GM19468 (cell line): ENCODE measurements around the gene PNMA8C.

ENCODE experiments used
- ATAC-seq: cut with Tn5 transposase; IDR thresholded peaks from one replicate; pipeline ENCODE4 v1.9.1; 2021; ENCODE audit warnings: mild to moderate bottlenecking, moderate library complexity, moderate number of reproducible peaks; ENCODE audit not compliant: unreplicated experiment; ENCODE audit errors: extremely low read depth

Gene PNMA8C

GRCh38 chr19:46428239-46429135, at the start of gene PNMA8C:
Gene PNMA8C, minus strand, starts transcription at chr19:46428936. Its CDS starts 577 bp downstream, at chr19:46428359.
- no peak for ATAC-seq

- ATAC-seq, result no peak
Observed at GRCh38 chr19:46475986-46476385, 47.2 kb upstream of the PNMA8C start.

GRCh38 chr19:46474211-46474610, 45.5 kb upstream of the PNMA8C start:
- no peak for ATAC-seq

GRCh38 chr19:46472592-46472991, 43.9 kb upstream of the PNMA8C start:
- no peak for ATAC-seq

- no peak for ATAC-seq
Observed at GRCh38 chr19:46471811-46472543, 43.2 kb upstream of the PNMA8C start.

- no peak for ATAC-seq
Observed at GRCh38 chr19:46471116-46471733, 42.5 kb upstream of the PNMA8C start, which contains the start of gene PNMA8A. Gene PNMA8A, minus strand, starts transcription at chr19:46471563. Its CDS starts 528 bp downstream, at chr19:46471035.

GRCh38 chr19:46470376-46470775, 41.6 kb upstream of the PNMA8C start:
- no peak for ATAC-seq

GRCh38 chr19:46469541-46470185, 40.9 kb upstream of the PNMA8C start:
- no peak for ATAC-seq

- ATAC-seq, result no peak
Observed at GRCh38 chr19:46466536-46467196, 37.9 kb upstream of the PNMA8C start.

GRCh38 chr19:46463516-46463915, 34.8 kb upstream of the PNMA8C start:
- no peak for ATAC-seq

GRCh38 chr19:46461537-46461936, 32.8 kb upstream of the PNMA8C start:
- ATAC-seq, result no peak

- no peak for ATAC-seq
Observed at GRCh38 chr19:46460981-46461380, 32.2 kb upstream of the PNMA8C start.

GRCh38 chr19:46460055-46460454, 31.3 kb upstream of the PNMA8C start:
- ATAC-seq, result no peak

- ATAC-seq, result no peak
Observed at GRCh38 chr19:46456930-46457329, 28.2 kb upstream of the PNMA8C start.

GRCh38 chr19:46454244-46454643, 25.5 kb upstream of the PNMA8C start:
- ATAC-seq, result no peak

- ATAC-seq, result no peak
Observed at GRCh38 chr19:46453661-46454060, 24.9 kb upstream of the PNMA8C start.

GRCh38 chr19:46452186-46452585, 23.4 kb upstream of the PNMA8C start:
- ATAC-seq, result no peak

GRCh38 chr19:46451352-46451751, 22.6 kb upstream of the PNMA8C start:
- ATAC-seq, result no peak

GRCh38 chr19:46450737-46451136, 22.0 kb upstream of the PNMA8C start:
- ATAC-seq, result no peak

GRCh38 chr19:46449228-46449627, 20.5 kb upstream of the PNMA8C start:
- no peak for ATAC-seq
